Neural progenitor cell (in vitro differentiated cells): ENCODE measurements around the gene KCTD19. TPM values are rescaled to one million over a fixed set of nuclear protein-coding genes. Genes with fewer than 3 reads are reported as not detected.
A peak's percentile ranks its signal among the peaks of the same experiment; 100 is the strongest.

Experiments used
- DNase-seq: peaks from one replicate; pipeline ENCODE4 v3.0.0-alpha.2; 2016; ENCODE audit warnings: low spot score
- H2AFZ ChIP-seq: fragments of 200-600 bp; sonication (generic); replicated peaks from 2 replicates; pipeline ENCODE4 v1.6.1; 2016; ENCODE audit warnings: antibody characterized with exemption
- H3F3A ChIP-seq: fragments of 200-600 bp; sonication (generic); 2 replicates; pipeline ENCODE4 v1.6.1; 2016; ENCODE audit warnings: antibody characterized with exemption, low read depth
- H3K27ac ChIP-seq: fragments of 200-600 bp; sonication (generic); 2 replicates; pipeline ENCODE4 v1.5.1; 2016; ENCODE audit warnings: mild to moderate bottlenecking
- H3K27me3 ChIP-seq: fragments of 200-600 bp; sonication (generic); 2 replicates; pipeline ENCODE4 v1.6.1; 2016; ENCODE audit warnings: mild to moderate bottlenecking, moderate library complexity
- H3K36me3 ChIP-seq: fragments of 200-600 bp; sonication (generic); 2 replicates; pipeline ENCODE4 v1.5.1; 2016
- H3K4me1 ChIP-seq: fragments of 200-600 bp; sonication (generic); 2 replicates; pipeline ENCODE4 v1.6.1; 2016; ENCODE audit warnings: mixed run types
- H3K4me2 ChIP-seq: fragments of 200-600 bp; sonication (generic); 2 replicates; pipeline ENCODE4 v1.6.1; 2016
- H3K4me3 ChIP-seq: fragments of 200-600 bp; sonication (generic); 2 replicates; pipeline ENCODE4 v1.5.1; 2016
- H3K79me2 ChIP-seq: fragments of 200-600 bp; sonication (generic); 2 replicates; pipeline ENCODE4 v1.6.1; 2016; ENCODE audit warnings: low read depth
- H3K9ac ChIP-seq: fragments of 200-600 bp; sonication (generic); 2 replicates; pipeline ENCODE4 v1.6.1; 2016
- H3K9me3 ChIP-seq: fragments of 200-600 bp; sonication (generic); 2 replicates; pipeline ENCODE4 v1.5.1; 2016; ENCODE audit warnings: low read depth
- H4K20me1 ChIP-seq: fragments of 200-600 bp; sonication (generic); 2 replicates; pipeline ENCODE4 v1.6.1; 2016; ENCODE audit warnings: low read depth
- H3K27ac Mint-ChIP-seq: 3 replicates; pipeline ENCODE4 v1.8.0; 2021; ENCODE audit warnings: mixed read lengths
- H3K27me3 Mint-ChIP-seq: 2 replicates; pipeline ENCODE4 v1.8.0; 2022; ENCODE audit warnings: low read depth, mild to moderate bottlenecking, inconsistent platforms, moderate library complexity, mixed read lengths; ENCODE audit not compliant: insufficient read depth
- H3K36me3 Mint-ChIP-seq: 3 replicates; pipeline ENCODE4 v1.8.0; 2021; ENCODE audit warnings: mixed read lengths
- H3K4me1 Mint-ChIP-seq: 3 replicates; pipeline ENCODE4 v1.8.0; 2021; ENCODE audit warnings: mixed read lengths
- H3K4me3 Mint-ChIP-seq: 3 replicates; pipeline ENCODE4 v1.8.0; 2021; ENCODE audit warnings: mild to moderate bottlenecking, moderate library complexity, mixed read lengths
- H3K9me3 Mint-ChIP-seq: 3 replicates; pipeline ENCODE4 v1.8.0; 2020; ENCODE audit warnings: mixed read lengths
- CTCF ChIP-seq: fragments of 200-600 bp; sonication (generic); IDR thresholded peaks from 2 replicates; pipeline ENCODE4 v1.5.1; 2017; ENCODE audit warnings: antibody characterized with exemption, mild to moderate bottlenecking
- EZH2 ChIP-seq: fragments of 200-600 bp; sonication (generic); IDR thresholded peaks from 2 replicates; pipeline ENCODE4 v1.6.1; 2017; ENCODE audit warnings: antibody characterized with exemption, mild to moderate bottlenecking, moderate library complexity
- EZH2phosphoT487 ChIP-seq: fragments of 200-600 bp; sonication (generic); IDR thresholded peaks from 2 replicates; pipeline ENCODE4 v1.6.1; 2017; ENCODE audit warnings: antibody characterized with exemption
- total RNA-seq: library from RNA; depleted of rRNA; stranded (reverse); fragments of >200 nt; gene quantifications from 2 replicates; pipeline ENCODE4 v1.2.3, GENCODE V29; 2015; ENCODE audit warnings: low replicate concordance

KCTD19 gene
- total RNA-seq, 1 donor from 2014 or later = 1.1 TPM

GRCh38 chr16:67326115-67326471, 448 bp downstream of the KCTD19 start:
- no peak for DNase-seq
- H3K36me3 Mint-ChIP-seq = no peaks in the 10 kb centered on the region
- peaks cover 16% of the 10 kb centered on the region for H3K27me3 Mint-ChIP-seq
- Histone ChIP-seq H3K4me1 (no peaks in the 10 kb centered on the region), H2AFZ (peak overlapping the region; percentile 99), H3K79me2 (no peaks in the 10 kb centered on the region), H3K4me2 (peak overlapping the region; percentile 83), H3K27me3 (peaks cover 76% of the 10 kb centered on the region), H3F3A (peaks cover 20% of the 10 kb centered on the region), H3K4me3 (peak overlapping the region; percentile 66), H3K36me3 (no peaks in the 10 kb centered on the region), H3K9me3 (no peaks in the 10 kb centered on the region), H3K9ac (peak overlapping the region; percentile 34), H4K20me1 (no peaks in the 10 kb centered on the region), H3K27ac (no peak overlapping the region)
- no peaks in the 10 kb centered on the region for H3K9me3 Mint-ChIP-seq
- TF ChIP-seq EZH2phosphoT487 (no peak), EZH2 (no peak), CTCF (no peak)
- H3K27ac Mint-ChIP-seq = no peak overlapping the region
- peaks cover 4% of the 10 kb centered on the region for H3K4me1 Mint-ChIP-seq
- peak overlapping the region; percentile 86 for H3K4me3 Mint-ChIP-seq

- Mint-ChIP-seq H3K9me3 (no peaks in the 10 kb centered on the region), H3K4me1 (peaks cover 8% of the 10 kb centered on the region), H3K27ac (no peak overlapping the region), H3K4me3 (no peak overlapping the region), H3K27me3 (peaks cover 3% of the 10 kb centered on the region), H3K36me3 (no peaks in the 10 kb centered on the region)
- H3K9me3 ChIP-seq = no peaks in the 10 kb centered on the region
- H3K27ac ChIP-seq = no peak overlapping the region
- no peak overlapping the region for H3K4me3 ChIP-seq
- DNase-seq = no peak
- peaks cover 44% of the 10 kb centered on the region for H3K27me3 ChIP-seq
- no peaks in the 10 kb centered on the region for H3K4me1 ChIP-seq
- no peak overlapping the region for H2AFZ ChIP-seq
- no peaks in the 10 kb centered on the region for H3F3A ChIP-seq
- no peak overlapping the region for H3K9ac ChIP-seq
- no peaks in the 10 kb centered on the region for H3K79me2 ChIP-seq
- H4K20me1 ChIP-seq = no peaks in the 10 kb centered on the region
- H3K36me3 ChIP-seq = no peaks in the 10 kb centered on the region
- TF ChIP-seq EZH2phosphoT487 (no peak), CTCF (no peak), EZH2 (no peak)
- no peak overlapping the region for H3K4me2 ChIP-seq
Observed at GRCh38 chr16:67317853-67318252, 8.7 kb downstream of the KCTD19 start.

GRCh38 chr16:67312719-67313118, 13.8 kb downstream of the KCTD19 start:
- Mint-ChIP-seq H3K9me3 (no peaks in the 10 kb centered on the region), H3K36me3 (no peaks in the 10 kb centered on the region), H3K27me3 (peaks cover 6% of the 10 kb centered on the region), H3K27ac (no peak overlapping the region), H3K4me3 (no peak overlapping the region), H3K4me1 (peaks cover 7% of the 10 kb centered on the region)
- Histone ChIP-seq H3K79me2 (no peaks in the 10 kb centered on the region), H3K27me3 (peaks cover 13% of the 10 kb centered on the region), H3K36me3 (no peaks in the 10 kb centered on the region), H3K4me3 (no peak overlapping the region), H3F3A (no peaks in the 10 kb centered on the region), H3K27ac (no peak overlapping the region), H3K9me3 (no peaks in the 10 kb centered on the region), H4K20me1 (no peaks in the 10 kb centered on the region), H2AFZ (no peak overlapping the region), H3K4me1 (no peaks in the 10 kb centered on the region), H3K4me2 (no peak overlapping the region), H3K9ac (no peak overlapping the region)
- DNase-seq = no peak
- TF ChIP-seq CTCF (no peak), EZH2 (no peak), EZH2phosphoT487 (no peak)
